Natural killer cell treated with Interleukin-12 subunit alpha and Interleukin-12 subunit beta and Interleukin-15 and Interleukin-18, amount 100 ng/mL, for 72 hours (primary cell): ENCODE measurements around the gene CDT1. TPM values are rescaled to one million over a fixed set of nuclear protein-coding genes. Genes with fewer than 3 reads are reported as not detected.
A peak's percentile ranks its signal among the peaks of the same experiment; 100 is the strongest.

Experiments
- ATAC-seq, 2 donors: fragments of 150-1000 bp; cut with Tn5 transposase in 1 of 2; sonication (Bioruptor Pico), chemical (Tn5 transposase) in 1 of 2; 2 replicates each; pipeline ENCODE4 v1.10.0; 2021
- DNase-seq: peaks from one replicate; pipeline ENCODE4 v3.0.0; 2022; ENCODE audit warnings: low spot score
- H3K27ac Mint-ChIP-seq, 2 donors: 1 replicate in 1 of 2; 2 replicates in 1 of 2; pipeline ENCODE4 v1.8.0; 2022; ENCODE audit warnings: mixed read lengths in 2 of 2, mild to moderate bottlenecking in 1 of 2, moderate library complexity in 1 of 2
- H3K27me3 Mint-ChIP-seq, 2 donors: 1 replicate in 1 of 2; 2 replicates in 1 of 2; pipeline ENCODE4 v1.8.0; 2022; ENCODE audit warnings: mixed read lengths in 2 of 2
- H3K36me3 Mint-ChIP-seq: one replicate; pipeline ENCODE4 v1.8.0; 2022; ENCODE audit warnings: mixed read lengths
- H3K4me1 Mint-ChIP-seq, 2 donors: 1 replicate in 1 of 2; 2 replicates in 1 of 2; pipeline ENCODE4 v1.8.0; 2022; ENCODE audit warnings: low read depth in 2 of 2, mixed read lengths in 2 of 2, mild to moderate bottlenecking in 1 of 2
- H3K4me3 Mint-ChIP-seq: one replicate; pipeline ENCODE4 v1.8.0; 2022; ENCODE audit warnings: mixed read lengths
- H3K9me3 Mint-ChIP-seq: 2 replicates; pipeline ENCODE4 v1.8.0; 2022; ENCODE audit warnings: mixed read lengths
- total RNA-seq, 2 donors: library from RNA; stranded (reverse); gene quantifications; one replicate each; pipeline ENCODE4 v1.2.3, GENCODE V29; 2022

Gene CDT1
- total RNA-seq, 2 donors from 2014 or later, result 50.0 to 129 TPM

GRCh38 chr16:88809676-88810165, 6.1 kb downstream of the CDT1 start:
- Mint-ChIP-seq H3K27ac (peak overlapping the region; percentile 86 to 87), H3K4me3 (peak overlapping the region; percentile 91), H3K36me3 (no peaks in the 10 kb centered on the region), H3K4me1 (peaks cover 4 to 15% of the 10 kb centered on the region in 2 donors), H3K9me3 (no peaks in the 10 kb centered on the region), H3K27me3 (no peaks in the 10 kb centered on the region)
- ATAC-seq (no peak), DNase-seq (no peak)

- DNase-seq (no peak), ATAC-seq (no peak)
- Mint-ChIP-seq H3K36me3 (no peaks in the 10 kb centered on the region), H3K27me3 (no peaks in the 10 kb centered on the region), H3K4me3 (peak overlapping the region; percentile 91), H3K27ac (peak overlapping the region; percentile 86 to 87), H3K4me1 (peaks cover 4 to 15% of the 10 kb centered on the region in 2 donors), H3K9me3 (no peaks in the 10 kb centered on the region)
These were observed 6.8 kb downstream of the CDT1 start for GRCh38 chr16:88810166-88810911.

GRCh38 chr16:88810912-88811768, 7.6 kb downstream of the CDT1 start:
- H3K27ac Mint-ChIP-seq, result peak overlapping the region; percentile 86 to 87
- peak overlapping the region; percentile 91 for H3K4me3 Mint-ChIP-seq
- peaks cover 4 to 15% of the 10 kb centered on the region in 2 donors for H3K4me1 Mint-ChIP-seq
- peak; percentile 73 to 76 for ATAC-seq
- no peaks in the 10 kb centered on the region for H3K36me3 Mint-ChIP-seq
- no peaks in the 10 kb centered on the region for H3K9me3 Mint-ChIP-seq
- DNase-seq, result peak; percentile 85
- H3K27me3 Mint-ChIP-seq, result no peaks in the 10 kb centered on the region

GRCh38 chr16:88811769-88812512, 8.4 kb downstream of the CDT1 start, which contains the start of gene APRT:
Gene APRT (minus strand): TSS chr16:88811928. CDS start chr16:88811899, 29 bp downstream.
- Mint-ChIP-seq H3K27me3 (no peaks in the 10 kb centered on the region), H3K4me1 (peaks cover 4 to 15% of the 10 kb centered on the region in 2 donors), H3K27ac (peak within 1 kb of the TSS; percentile 86 to 87), H3K9me3 (no peaks in the 10 kb centered on the region), H3K36me3 (no peaks in the 10 kb centered on the region), H3K4me3 (peak within 1 kb of the TSS; percentile 91)
- DNase-seq (peak; percentile 97), ATAC-seq (peak; percentile 89 to 94)

- Mint-ChIP-seq H3K27me3 (no peaks in the 10 kb centered on the region), H3K4me3 (peak overlapping the region; percentile 91), H3K36me3 (no peaks in the 10 kb centered on the region), H3K27ac (peak overlapping the region; percentile 86 to 87), H3K9me3 (no peaks in the 10 kb centered on the region), H3K4me1 (peaks cover 4 to 15% of the 10 kb centered on the region in 2 donors)
- ATAC-seq, result no peak
- DNase-seq, result no peak
These were observed 9.1 kb downstream of the CDT1 start for GRCh38 chr16:88812513-88813268.

- H3K9me3 Mint-ChIP-seq, result no peaks in the 10 kb centered on the region
- H3K27ac Mint-ChIP-seq, result no peak overlapping the region
- no peaks in the 10 kb centered on the region for H3K36me3 Mint-ChIP-seq
- no peak overlapping the region for H3K4me3 Mint-ChIP-seq
- ATAC-seq (no peak), DNase-seq (no peak)
- H3K4me1 Mint-ChIP-seq, result peaks cover 4 to 15% of the 10 kb centered on the region in 2 donors
- no peaks in the 10 kb centered on the region for H3K27me3 Mint-ChIP-seq
These were observed 9.9 kb downstream of the CDT1 start for GRCh38 chr16:88813269-88814143.

GRCh38 chr16:88814144-88814502, 10.5 kb downstream of the CDT1 start:
- DNase-seq (no peak), ATAC-seq (no peak)
- Mint-ChIP-seq H3K4me3 (no peak overlapping the region), H3K27me3 (no peaks in the 10 kb centered on the region), H3K36me3 (no peaks in the 10 kb centered on the region), H3K4me1 (peaks cover 4 to 15% of the 10 kb centered on the region in 2 donors), H3K27ac (no peak overlapping the region), H3K9me3 (no peaks in the 10 kb centered on the region)

- Mint-ChIP-seq H3K9me3 (no peaks in the 10 kb centered on the region), H3K4me3 (no peak overlapping the region), H3K27me3 (no peaks in the 10 kb centered on the region), H3K36me3 (no peaks in the 10 kb centered on the region), H3K27ac (no peak overlapping the region), H3K4me1 (peaks cover 1 to 12% of the 10 kb centered on the region in 2 donors)
- ATAC-seq (no peak), DNase-seq (no peak)
These were observed 11.6 kb downstream of the CDT1 start for GRCh38 chr16:88815227-88815626.

- H3K9me3 Mint-ChIP-seq, result no peaks in the 10 kb centered on the region
- no peak overlapping the region for H3K27ac Mint-ChIP-seq
- H3K4me3 Mint-ChIP-seq, result no peak overlapping the region
- peaks cover 0 to 8% of the 10 kb centered on the region in 2 donors for H3K4me1 Mint-ChIP-seq
- H3K27me3 Mint-ChIP-seq, result no peaks in the 10 kb centered on the region
- ATAC-seq (no peak), DNase-seq (no peak)
- H3K36me3 Mint-ChIP-seq, result no peaks in the 10 kb centered on the region
These were observed 12.5 kb downstream of the CDT1 start for GRCh38 chr16:88815901-88816589.

GRCh38 chr16:88816736-88817535, 13.3 kb downstream of the CDT1 start:
- Mint-ChIP-seq H3K27ac (no peak overlapping the region), H3K27me3 (no peaks in the 10 kb centered on the region), H3K9me3 (no peaks in the 10 kb centered on the region), H3K36me3 (no peaks in the 10 kb centered on the region), H3K4me1 (peaks cover 0 to 7% of the 10 kb centered on the region in 2 donors), H3K4me3 (no peak overlapping the region)
- ATAC-seq, result no peak
- no peak for DNase-seq

- no peak overlapping the region for H3K4me3 Mint-ChIP-seq
- H3K27ac Mint-ChIP-seq, result no peak overlapping the region
- no peaks in the 10 kb centered on the region for H3K27me3 Mint-ChIP-seq
- ATAC-seq, result no peak
- H3K9me3 Mint-ChIP-seq, result no peaks in the 10 kb centered on the region
- H3K4me1 Mint-ChIP-seq, result peaks cover 0 to under 1% of the 10 kb centered on the region in 2 donors
- no peak for DNase-seq
- no peaks in the 10 kb centered on the region for H3K36me3 Mint-ChIP-seq
These were observed 14.4 kb downstream of the CDT1 start for GRCh38 chr16:88817785-88818574.
